ENCODE results near the gene SULF2.

The SULF2 gene

GRCh38 chr20:47670913-47671312 is 114.4 kb downstream of the SULF2 start:
- DNase-seq (ENCODE audit: low spot score) = no peak
- H3K27ac ChIP-seq = peak overlapping the region; percentile 61
- ChIA-PET CTCF (interaction anchor here (0.6 to 1.3 kb wide), 4 partner anchors 325 to 949 kb away, joined by 3 to 7 read pairs (median 3); no protein-coding TSS in a partner anchor), POLR2A (ENCODE audit: low non-redundant PET) (interaction anchor here (0.7 kb wide), 1 partner anchor 354 kb away, joined by 3 read pairs; no protein-coding TSS in a partner anchor)
- no peak for TF ChIP-seq CTCF (conservative IDR thresholded peaks at IDR 0.05; ENCODE audit: low read depth)

GRCh38 chr20:47669927-47670890 is 115.1 kb downstream of the SULF2 start:
- no peak for TF ChIP-seq CTCF (conservative IDR thresholded peaks at IDR 0.05; ENCODE audit: low read depth)
- CTCF ChIA-PET = interaction anchor here (0.6 to 1.3 kb wide), 6 partner anchors 7 to 950 kb away, joined by 3 to 7 read pairs (median 3); no protein-coding TSS in a partner anchor
- peak overlapping the region; percentile 89 for H3K27ac ChIP-seq
- POLR2A ChIA-PET (ENCODE audit: low non-redundant PET) = interaction anchor here (0.7 kb wide), 1 partner anchor 355 kb away, joined by 3 read pairs; no protein-coding TSS in a partner anchor
- DNase-seq (ENCODE audit: low spot score) = no peak

- ChIA-PET CTCF (interaction anchor here (0.6 to 1.2 kb wide), 3 partner anchors 8 to 951 kb away, joined by 3 to 4 read pairs (median 3); no protein-coding TSS in a partner anchor), POLR2A (ENCODE audit: low non-redundant PET) (no interaction called here)
- peak overlapping the region; percentile 89 for H3K27ac ChIP-seq
- DNase-seq (ENCODE audit: low spot score) = no peak
- TF ChIP-seq CTCF (conservative IDR thresholded peaks at IDR 0.05; ENCODE audit: low read depth) = no peak
Measured at GRCh38 chr20:47669489-47669888, 115.8 kb downstream of the SULF2 start.

GRCh38 chr20:47669152-47669425 is 116.2 kb downstream of the SULF2 start:
- no peak for DNase-seq (ENCODE audit: low spot score)
- ChIA-PET POLR2A (ENCODE audit: low non-redundant PET) (no interaction called here), CTCF (interaction anchor here (0.6 to 1.2 kb wide), 3 partner anchors 630 to 952 kb away, joined by 3 to 7 read pairs (median 4); no protein-coding TSS in a partner anchor)
- peak overlapping the region; percentile 89 for H3K27ac ChIP-seq
- no peak for TF ChIP-seq CTCF (conservative IDR thresholded peaks at IDR 0.05; ENCODE audit: low read depth)

- CTCF ChIA-PET = interaction anchor here (0.6 to 1.0 kb wide), 3 partner anchors 10 to 952 kb away, joined by 3 to 7 read pairs (median 6); no protein-coding TSS in a partner anchor
- TF ChIP-seq CTCF (conservative IDR thresholded peaks at IDR 0.05; ENCODE audit: low read depth) = no peak
- no peak for DNase-seq (ENCODE audit: low spot score)
Measured at GRCh38 chr20:47668313-47669151, 116.7 kb downstream of the SULF2 start.

More at GRCh38 chr20:47668313-47669151, 116.7 kb downstream of the SULF2 start:
- H3K27ac ChIP-seq = peak overlapping the region; percentile 89
- POLR2A ChIA-PET (ENCODE audit: low non-redundant PET) = no interaction called here
